Stimulated activated CD8-positive, alpha-beta memory T cell treated with anti-CD3 and anti-CD28 coated beads, Interleukin-4, amount 100 ng/mL, for 24 hours (primary cell): ENCODE measurements around the gene DNER.

Experiments
- DNase-seq: peaks from one replicate; pipeline ENCODE4 v3.0.0-alpha.2; 2020; ENCODE audit warnings: low read depth

DNER gene

DNA sequence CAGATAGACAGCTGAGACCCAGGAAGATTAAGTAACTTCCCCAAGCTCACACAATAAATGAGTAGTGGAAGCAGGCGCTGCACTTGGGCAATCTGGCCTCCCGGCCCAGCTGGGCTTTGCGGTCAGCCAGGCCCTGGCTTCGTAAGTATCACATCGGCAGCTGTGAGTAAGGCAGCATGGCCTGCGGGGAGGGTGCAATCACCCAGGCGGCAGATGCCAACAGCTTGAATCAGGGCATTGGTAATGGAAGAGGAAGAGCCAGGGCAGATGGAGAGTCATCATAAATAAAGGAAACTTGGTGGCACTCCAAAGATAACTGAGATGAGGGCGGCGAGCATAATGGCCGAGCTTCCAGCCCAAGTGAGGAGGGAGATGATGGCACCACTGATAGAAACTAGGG is 225.3 kb downstream of the DNER start:
- DNase-seq = no peak

DNA sequence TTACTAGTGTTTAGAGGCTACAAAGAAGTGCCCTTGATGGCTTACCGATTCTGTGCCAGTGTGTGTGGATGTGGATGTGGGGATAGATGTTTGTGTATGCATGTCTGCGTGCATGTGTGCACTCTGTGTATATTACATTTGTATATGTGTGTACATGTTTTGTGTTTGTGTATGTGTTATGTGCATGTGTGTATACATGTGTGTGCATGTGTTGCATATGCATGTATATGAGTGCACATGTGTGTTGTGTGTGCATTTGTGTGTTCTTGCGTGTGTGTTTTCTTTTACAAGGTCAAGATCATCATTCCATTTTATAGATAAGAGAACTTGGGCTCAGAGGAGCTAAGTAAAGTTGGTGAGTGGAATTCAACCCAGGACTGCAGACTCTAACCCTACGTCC is 226.1 kb downstream of the DNER start:
- DNase-seq = no peak

DNA sequence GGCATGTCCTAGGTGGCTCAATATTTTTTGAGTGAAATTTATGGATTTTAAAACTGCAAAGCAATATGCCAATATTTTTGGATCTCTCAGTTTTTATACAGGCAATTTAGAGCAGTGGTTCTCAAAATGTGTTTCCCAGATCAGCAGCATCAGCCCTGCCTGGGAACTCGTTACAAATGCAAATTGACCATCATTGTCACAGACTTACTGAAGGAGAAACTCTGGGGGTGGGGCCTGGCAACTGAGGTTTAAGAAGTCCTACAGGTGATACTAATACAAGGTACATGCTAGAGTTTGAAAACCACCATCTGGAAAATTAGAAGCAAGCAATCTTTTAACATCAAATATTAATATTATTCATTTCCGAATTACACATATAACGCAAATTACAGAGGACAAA is 227.7 kb downstream of the DNER start:
- DNase-seq = no peak

DNA sequence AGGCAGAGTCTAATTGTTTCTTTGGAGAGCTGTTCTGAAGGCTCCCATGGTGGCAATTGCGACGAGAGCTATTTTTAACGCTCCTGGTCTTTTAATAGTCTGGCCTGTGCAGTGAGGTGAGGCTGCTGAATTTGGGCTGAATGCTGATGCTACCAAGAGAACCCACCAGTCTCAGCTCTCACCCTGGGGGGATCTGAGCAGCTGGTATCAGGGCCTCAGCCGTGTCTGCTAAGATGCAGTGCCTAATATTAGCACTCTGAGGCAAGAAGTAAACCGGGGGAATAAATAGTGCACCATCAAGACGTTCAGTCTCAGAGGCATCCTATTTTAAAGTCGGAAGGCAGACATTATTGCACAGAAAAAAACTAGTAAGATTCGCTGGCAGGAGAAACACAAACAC is 228.5 kb downstream of the DNER start:
- DNase-seq = no peak

DNA sequence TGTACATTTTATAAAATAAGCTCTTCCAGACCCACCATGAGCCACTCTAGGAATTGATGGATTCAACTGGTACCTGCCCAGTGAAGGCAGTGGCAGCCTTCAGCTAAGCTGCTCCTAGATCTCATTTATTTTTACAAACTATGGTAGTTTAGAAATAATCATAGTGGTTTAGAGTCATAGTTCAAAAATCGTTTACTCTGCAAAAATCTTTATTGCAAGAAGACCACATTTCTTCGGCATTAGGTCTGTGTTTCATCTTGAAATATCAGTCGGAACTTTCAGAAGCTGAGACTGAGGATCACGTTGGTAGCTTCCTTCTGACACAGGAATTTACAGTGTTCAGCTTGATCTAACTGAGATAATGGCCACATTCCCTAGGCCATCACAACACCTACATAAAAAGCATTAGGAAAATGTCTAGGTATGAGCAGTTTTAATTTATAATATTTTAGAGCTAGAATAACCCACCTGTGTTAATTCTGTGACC is 237.0 kb downstream of the DNER start:
- no peak for DNase-seq

DNA sequence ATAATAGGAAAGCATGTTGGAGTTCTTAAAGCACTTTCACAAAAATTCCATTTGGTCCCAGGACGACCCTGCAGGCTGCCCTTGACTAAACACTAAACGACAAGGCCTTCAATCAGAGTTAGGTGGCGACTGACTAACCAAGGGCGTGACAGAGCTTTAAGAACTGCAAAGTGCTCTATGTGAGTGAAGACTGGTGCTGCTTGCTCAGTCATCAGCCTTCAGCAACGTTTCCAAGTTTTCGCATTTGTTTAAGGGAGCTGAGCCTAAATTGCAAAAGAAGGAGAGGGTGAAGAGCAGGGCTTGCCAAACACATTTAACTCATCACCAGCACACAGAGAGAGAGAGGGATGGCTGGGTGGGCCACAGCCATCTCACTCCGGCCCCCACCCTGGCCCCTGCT is 238.6 kb downstream of the DNER start:
- no peak for DNase-seq

DNA sequence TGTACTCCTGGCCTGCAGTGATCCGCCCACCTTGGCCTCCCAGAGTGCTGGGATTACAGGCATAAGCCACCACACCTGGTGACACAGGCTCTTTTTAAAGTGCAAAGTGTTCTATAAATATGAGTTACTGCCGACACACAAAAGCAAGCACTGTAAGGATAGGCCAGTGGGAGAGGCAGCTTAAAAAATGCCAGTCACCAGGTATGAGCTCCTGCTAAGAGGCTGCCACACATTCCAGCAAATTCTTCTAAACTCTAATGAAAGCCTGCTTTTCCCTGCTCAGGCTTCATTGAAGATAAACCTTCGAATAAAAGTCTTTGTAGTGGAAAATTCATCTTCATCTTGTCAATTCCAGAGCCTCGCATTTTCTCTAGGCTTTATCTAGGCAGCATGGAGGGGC is 240.2 kb downstream of the DNER start:
- DNase-seq = no peak

DNA sequence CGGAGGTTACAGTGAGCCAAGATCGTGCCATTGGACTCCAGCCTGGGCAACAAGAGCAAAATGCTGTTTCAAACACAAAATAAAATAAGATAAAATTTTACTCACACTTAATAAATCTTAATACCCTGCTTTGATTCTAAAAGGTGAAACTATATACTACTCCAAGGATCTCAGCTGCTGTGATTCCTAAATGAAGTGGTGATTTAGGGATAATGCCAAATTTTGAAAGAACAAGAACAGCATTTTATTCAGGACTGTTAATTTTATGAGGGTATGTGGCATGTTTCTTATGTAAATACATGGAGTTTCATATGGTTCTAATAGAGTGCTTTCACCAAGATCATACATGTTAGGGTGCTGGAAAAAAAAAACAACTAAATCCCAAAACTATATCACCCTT is 243.6 kb downstream of the DNER start:
- DNase-seq = no peak

DNA sequence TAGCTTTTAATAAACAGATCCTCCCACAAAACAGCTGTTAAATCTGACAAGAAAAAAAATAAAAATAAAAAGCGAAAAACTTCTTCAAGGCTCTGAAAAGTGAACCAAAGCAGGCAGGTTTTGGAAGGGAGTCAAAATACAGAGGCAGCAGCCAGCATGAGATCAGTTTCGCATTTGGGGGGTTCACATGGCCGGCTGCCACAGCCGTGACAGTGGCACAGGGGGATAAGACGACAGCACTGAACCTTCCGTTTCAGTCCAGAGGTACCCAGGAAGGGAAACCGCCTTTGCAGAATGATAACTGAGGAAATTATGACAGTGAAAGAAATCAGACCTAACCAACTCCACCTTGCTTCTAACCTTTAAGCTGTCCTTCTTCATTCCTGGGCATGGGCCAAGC is 246.6 kb downstream of the DNER start:
- DNase-seq = no peak

DNA sequence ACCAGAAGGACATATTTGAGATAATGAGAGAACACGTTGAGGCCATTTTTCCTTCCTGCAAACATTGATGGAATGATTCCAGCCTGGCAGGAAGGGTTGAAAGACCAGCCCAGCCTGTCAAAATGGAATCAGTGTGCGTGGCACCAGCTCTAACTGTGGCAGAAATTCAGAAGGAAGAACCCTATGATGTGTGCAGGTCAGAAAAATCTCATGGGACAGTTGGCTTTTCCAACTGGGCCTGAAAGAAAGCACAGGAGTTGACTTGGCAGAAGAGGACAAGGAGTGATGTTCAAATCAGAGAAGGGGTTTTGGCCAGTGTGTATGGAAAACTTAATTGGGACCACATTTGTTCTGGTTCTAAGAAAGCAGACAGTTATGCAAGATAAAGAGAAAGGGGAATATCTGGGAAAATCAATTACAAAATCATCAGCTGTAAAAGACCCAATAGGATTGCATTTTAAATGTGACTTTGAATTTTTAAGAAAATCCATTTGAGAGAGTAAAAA is 250.5 kb downstream of the DNER start:
- no peak for DNase-seq

DNA sequence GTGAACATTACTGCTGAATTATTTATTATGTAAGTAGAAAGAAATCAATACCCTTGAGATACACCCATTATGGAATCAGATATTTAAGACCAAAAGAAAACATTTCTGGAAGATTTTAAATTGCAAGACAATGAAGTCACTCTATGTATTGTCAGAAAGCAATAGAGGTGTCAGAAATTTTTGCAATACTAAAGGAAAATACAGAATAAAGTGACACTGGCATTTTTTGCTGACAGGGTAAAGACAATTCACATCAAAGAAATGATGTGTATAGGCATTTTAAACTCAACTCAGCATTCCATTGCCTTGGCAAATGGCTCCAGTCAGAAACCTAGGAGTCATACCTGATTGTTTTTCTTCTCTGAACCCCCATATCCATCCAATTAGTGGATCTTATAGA is 252.2 kb downstream of the DNER start:
- no peak for DNase-seq

DNA sequence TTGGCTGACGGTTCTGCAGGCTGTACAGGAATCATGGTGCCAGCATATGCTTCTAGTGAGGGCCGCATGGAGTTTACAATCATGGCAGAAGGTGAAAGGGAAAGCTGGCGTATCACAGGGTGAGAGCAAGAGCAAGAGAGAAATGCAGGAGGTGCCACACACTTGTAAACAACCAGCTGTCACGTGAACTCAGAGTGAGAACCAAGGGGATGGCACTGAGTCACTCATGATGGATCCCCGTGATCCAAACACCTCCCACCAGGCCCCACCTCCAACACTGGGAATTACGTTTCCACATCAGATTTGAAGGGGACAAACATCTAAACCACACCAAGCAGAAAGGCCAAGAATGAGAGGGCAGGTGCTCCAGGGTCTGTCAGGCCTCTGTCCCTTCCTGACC is 258.3 kb downstream of the DNER start:
- DNase-seq = no peak

DNA sequence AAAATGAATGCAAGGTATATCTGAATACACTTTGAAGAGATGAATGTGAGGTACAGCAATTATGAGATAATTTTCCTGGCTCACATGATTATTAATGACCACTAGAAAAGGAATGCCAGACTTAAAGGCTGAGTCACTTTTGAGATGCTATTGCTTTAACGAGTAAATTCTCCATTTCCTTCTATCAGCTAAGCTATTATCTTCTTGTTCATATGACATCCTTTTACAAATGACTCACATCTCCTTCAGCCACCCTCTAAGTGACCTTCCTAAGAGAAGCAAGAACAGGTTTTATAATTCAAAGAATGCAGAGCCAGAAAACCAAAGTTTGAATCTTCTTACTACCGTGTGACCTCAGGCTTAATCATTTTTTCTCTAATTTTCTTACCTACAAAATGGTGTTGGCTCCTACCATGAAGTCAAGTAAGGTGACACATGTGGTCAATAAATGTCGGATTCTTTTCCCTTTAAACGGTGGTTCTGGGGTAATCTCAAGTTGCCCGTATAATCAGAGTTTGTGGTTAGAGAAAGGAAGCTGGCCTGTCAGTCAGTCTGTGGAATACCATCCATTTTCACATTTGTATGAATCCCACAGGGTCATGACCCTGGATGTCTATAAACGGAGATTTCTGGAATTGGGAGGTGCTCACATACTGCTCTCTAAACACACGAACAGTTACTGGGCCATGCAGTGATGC is 259.3 kb downstream of the DNER start:
- no peak for DNase-seq

DNA sequence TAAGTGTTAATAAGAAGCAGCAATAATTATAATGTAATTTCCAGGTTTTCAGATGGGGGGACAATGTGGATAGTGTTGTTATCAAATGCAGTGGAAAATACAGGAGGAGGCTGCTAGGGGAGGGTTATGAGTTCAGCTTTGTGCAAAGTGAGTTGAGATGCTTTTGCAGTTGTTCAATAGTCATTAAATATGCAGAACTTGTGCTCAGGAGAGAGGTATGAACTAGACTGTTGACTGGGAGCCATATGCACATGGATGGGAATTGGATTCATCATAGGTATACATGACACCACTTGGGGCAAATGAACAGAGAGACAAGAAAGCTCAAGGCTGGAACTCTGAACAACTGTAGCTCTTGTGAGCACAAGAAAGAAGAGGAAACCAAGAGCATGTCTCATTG is 261.1 kb downstream of the DNER start:
- no peak for DNase-seq

DNA sequence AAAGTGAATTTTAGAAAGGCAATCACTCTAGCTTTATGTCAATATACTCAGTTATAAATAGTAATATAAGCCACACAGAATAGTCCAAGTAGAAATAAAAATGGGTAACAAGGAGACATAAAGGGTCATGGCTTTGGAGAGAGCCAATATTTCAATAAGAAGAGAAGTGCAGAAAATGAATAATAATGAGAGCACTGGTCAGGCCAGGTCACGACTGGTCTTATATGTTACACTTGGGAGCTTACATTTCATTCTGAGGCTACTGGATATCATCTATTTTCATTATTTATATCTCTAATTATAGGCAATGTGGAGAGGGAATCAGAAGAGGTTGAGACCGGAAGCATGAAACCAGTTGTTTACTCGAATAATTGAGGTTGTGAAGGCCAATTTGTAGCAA is 262.5 kb downstream of the DNER start:
- no peak for DNase-seq

DNA sequence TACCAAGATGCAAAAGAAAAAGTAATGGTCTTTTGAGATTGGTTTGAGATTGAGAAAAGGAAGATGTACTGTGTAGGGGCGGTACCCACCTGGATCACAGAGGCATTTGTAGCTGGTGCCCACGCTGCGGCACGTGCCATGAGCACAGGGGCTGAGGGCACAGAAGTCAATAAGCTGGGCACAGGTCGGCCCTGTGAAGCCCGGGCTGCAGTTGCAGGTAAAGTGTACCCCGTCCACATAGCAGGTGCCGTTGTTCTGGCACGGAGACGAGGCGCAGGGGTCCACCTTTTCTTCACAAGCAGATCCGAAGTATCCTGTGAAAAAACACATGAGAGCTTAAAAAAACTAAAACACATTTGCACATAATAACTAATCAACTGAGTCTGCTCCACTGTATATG is 267.1 kb downstream of the DNER start:
- no peak for DNase-seq

DNA sequence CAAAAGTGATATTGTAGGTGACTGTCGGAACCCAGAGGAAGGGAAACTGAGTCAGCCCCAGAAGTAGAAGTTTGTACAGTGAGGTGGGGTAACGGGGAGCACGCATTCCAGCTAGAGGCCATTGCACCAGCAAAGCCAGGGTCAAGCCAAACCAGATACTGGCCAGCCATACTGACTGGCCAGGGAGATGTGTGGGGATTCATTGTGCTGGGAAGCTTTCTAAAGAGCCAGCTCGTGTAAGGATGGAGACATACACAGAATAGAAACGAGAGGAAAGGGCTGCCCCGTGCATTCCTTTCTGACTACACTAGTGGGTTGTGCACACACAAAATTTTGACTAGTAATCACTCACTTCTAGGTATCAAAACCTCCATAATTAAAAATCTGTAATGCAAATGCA is 268.0 kb downstream of the DNER start:
- no peak for DNase-seq

DNA sequence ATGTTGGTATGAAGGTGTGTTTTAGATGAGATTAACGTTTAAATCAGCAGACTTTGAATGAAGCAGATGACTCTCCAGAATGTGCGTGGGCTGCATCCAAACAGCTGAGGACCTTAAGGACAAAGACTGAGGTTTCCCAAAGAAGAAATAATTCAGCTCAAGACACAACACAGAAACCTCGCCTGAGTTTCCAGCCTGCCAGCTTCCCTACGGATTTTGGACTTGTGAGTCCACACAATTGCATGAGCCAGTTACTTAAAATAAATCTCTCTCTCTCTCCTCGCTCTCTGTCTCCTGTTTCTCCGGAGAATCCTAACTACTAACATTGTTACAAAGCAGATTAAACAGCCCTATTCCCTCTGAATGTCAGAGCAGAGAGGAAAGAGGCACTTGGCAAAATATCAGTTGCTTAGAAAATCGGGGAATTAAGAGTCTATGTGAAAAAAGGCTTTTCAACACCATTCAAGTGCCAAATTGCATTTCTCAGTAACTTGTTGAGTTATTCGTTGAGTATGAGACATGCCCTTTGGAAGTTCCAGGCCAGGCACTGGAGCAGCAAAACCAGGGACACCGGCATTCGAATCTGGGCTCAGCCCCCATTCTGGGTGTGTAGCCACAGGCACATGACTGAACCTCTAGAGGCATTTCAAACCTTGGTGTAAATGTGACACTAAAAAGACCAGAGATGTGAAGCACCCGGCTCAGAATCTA is 268.7 kb downstream of the DNER start:
- no peak for DNase-seq

DNA sequence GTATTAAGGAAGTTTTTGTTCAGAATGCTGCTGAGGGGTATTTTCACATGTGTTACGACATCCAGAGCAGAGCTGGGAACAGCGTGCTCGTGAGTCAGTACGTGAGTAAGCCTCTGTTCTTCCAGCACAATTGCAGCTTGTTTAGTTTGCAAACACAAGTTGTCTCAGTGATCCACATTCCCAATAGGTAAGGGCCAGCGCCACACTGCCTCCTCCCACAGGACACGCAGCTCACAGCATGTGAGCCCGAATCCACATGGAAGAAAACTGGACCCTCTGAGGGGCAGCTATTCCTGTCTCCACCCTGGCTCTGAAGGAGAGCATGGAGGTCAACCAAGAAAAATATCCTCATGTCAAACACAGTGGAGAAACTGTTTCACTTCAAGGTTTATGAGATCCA is 269.3 kb downstream of the DNER start:
- no peak for DNase-seq

DNA sequence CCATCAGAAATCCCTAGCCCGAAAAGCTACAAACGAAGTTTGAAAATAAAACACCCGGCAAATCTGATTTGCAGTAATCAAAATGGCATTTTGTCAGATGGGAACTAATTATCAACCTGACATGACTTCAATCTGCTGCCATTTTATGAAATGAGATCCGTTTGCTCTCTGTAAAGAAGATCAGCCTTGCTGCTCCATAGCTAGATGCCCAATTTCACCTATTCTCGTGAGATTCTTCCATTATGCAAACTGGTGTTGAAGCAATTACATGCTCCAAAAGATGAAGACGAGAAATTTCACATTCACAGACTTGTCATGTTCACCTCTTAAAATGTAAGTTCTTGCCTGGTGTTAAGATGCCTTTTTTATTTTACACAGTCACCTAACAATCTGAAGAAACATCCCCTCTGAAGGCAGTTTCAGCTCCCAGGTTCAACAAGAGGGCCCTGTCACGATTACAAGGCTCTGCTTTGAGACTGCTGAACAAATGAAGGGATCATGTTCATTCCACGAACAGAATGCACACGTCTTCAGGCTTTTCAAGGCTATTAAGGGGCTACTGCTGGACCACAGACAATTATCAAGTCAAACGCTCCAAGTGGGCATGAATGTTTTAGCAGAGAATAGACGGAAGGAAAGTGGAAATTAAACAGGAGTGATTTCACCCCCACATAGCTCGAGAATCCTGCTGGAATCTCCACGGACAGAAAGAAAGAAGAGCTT is 270.6 kb downstream of the DNER start:
- no peak for DNase-seq

DNA sequence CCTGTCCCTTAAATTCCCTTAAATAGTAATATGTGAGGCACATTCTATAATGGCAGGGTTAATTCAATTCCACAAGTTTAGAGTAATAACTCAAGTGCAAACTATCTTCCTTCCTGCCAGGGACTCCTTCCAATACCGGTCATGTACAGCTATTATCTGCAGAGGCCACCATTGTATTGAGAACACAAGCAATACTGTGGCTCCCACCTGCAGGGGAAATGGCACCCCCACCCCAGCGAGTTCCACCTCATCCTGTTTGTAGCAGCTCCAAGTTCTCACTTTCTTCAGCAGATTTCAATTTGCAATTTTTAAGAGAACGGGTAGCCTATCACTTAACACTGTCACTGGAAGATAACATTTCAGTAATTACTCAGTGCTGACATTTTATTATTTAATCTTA is 271.2 kb downstream of the DNER start:
- no peak for DNase-seq

DNA sequence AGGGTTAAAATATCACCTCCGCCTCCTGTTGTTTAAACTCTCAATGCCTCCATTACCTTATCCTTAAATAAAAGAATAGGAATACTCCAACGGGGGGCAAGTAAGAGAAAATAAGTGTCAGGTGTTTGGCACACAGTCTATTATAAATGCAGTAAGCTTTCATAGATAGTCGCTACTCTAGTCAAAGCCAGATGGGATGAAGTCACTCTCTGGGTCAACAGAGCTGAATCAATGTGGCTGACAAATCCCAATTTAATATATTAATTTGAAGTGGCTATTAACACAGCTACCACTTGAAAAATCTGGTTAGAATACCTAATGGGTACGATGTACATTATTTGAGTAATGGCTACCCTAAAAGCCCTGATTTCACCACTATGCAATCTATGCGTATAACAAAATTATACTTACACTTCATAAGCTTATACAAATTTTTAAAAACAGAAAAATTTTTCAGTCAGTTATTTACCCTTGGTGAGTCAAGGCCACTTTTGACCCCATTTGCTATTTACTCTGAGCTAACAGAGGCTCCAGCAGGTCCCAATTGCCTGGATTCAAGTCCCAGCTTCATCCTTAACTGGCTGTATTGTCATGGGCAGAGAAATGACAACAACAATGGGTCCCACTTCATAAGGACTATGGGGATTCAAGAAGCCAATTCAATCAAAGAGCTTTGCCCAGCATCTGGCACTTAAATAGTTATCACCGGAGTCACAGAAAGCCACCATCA is 275.8 kb downstream of the DNER start:
- no peak for DNase-seq
